Measurements from ENCODE around the gene KDM8. TPM values are rescaled to one million over a fixed set of nuclear protein-coding genes. Genes with fewer than 3 reads are reported as not detected.
A peak's percentile ranks its signal among the peaks of the same experiment; 100 is the strongest.

Gene KDM8
- total RNA-seq, 1 donor from 2014 or later: 3.2 TPM

DNA sequence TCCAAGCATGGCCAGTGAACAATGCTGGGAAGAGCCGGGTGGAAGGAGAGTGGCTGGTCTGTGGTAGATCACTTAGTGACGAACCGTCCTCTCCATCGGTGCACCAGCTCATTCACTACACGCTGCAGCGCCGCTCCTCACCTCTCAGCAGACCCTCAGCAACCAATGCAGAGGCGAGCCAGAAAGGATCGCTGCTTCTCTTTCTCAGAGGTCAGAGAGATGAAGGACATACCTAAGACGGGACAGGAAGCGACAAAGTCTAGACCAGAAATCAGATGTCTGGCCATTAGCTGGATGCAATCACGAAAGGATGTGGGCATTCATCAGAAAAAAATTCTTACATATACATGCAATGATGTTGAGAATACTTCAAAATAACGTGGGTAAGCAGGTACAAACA lies 38.3 kb downstream of the KDM8 start:
- TF ChIP-seq, protein P1, sequence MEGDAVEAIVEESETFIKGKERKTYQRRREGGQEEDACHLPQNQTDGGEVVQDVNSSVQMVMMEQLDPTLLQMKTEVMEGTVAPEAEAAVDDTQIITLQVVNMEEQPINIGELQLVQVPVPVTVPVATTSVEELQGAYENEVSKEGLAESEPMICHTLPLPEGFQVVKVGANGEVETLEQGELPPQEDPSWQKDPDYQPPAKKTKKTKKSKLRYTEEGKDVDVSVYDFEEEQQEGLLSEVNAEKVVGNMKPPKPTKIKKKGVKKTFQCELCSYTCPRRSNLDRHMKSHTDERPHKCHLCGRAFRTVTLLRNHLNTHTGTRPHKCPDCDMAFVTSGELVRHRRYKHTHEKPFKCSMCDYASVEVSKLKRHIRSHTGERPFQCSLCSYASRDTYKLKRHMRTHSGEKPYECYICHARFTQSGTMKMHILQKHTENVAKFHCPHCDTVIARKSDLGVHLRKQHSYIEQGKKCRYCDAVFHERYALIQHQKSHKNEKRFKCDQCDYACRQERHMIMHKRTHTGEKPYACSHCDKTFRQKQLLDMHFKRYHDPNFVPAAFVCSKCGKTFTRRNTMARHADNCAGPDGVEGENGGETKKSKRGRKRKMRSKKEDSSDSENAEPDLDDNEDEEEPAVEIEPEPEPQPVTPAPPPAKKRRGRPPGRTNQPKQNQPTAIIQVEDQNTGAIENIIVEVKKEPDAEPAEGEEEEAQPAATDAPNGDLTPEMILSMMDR (IDR thresholded peaks at IDR 0.05; ENCODE audit: borderline replicate concordance): no peak
- intact Hi-C loops (cut with micrococcal nuclease): no loop called here
- Histone ChIP-seq H3K27ac (replicated peaks) (peak overlapping the region; percentile 77), H3K4me1 (peaks cover 82% of the 10 kb centered on the region), H3K27me3 (ENCODE audit: low read depth) (no peaks in the 10 kb centered on the region), H3K4me3 (no peak overlapping the region), H3K36me3 (no peaks in the 10 kb centered on the region), H3K9me3 (replicated peaks) (no peaks in the 10 kb centered on the region)
- DNase-seq: no peak

DNA sequence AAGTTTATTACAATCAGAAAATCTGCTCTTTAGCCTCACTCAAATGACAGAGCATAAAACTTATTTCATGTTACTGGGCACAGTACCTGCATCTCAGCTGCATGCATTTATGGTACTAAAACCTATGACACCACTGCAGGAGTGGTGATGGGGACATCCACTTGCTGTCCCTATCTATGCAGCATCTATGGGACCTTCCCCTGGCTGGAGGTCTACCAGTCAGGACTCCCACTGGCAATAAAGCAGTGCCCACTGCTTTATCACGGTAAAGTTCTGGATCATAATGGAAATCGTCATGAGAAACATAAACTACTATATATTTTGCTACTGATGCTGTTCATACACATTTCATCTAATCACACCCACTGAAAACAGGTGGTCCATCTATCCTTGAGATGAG lies 39.1 kb downstream of the KDM8 start:
- intact Hi-C loops (cut with micrococcal nuclease): no loop called here
- DNase-seq: no peak
- TF ChIP-seq, protein P1 (IDR thresholded peaks at IDR 0.05; ENCODE audit: borderline replicate concordance): no peak

DNA sequence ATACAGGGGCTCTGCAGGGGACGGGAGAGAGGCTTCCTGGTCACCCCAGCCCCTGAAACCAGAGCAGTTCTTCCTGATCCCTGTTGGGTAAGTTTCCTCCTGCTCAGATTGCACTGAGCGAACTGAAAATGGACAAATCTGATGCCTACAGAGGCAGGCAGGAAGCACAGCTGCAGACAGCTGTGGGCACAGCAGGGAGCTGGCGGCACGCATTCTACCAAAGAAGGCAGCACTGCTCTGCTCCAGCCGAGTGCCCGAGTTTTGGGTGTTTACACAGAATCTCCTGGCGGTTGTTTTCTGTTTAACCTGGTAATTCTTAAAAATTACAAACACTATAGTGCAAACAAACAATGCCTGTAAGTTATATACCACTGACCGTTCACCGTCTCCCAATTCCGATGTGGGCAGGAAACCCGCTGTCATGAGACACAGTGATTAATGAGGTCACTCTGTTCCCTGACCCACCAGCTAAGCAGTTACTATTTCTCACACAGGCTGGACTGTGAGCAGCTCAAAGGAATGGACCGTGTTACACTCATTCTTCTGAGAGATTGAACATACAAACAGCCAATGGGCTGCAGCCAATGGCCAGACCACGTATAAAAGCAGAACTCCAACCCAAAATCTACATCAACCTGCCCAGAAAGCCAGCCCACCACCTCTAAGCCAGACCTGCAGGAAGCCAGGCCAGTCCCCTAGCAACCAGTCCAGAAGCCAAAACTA lies 39.7 kb downstream of the KDM8 start:
- DNase-seq: no peak
- Histone ChIP-seq H3K4me3 (peak overlapping the region; percentile 46), H3K27me3 (ENCODE audit: low read depth) (no peaks in the 10 kb centered on the region), H3K36me3 (no peaks in the 10 kb centered on the region), H3K4me1 (peaks cover 69% of the 10 kb centered on the region), H3K27ac (replicated peaks) (peak overlapping the region; percentile 77), H3K9me3 (replicated peaks) (no peaks in the 10 kb centered on the region)
- TF ChIP-seq, protein P1 (IDR thresholded peaks at IDR 0.05; ENCODE audit: borderline replicate concordance): no peak
- intact Hi-C loops (cut with micrococcal nuclease): no loop called here

More for the DNA sequence above, 39.1 kb downstream of the KDM8 start:
- peak overlapping the region; percentile 77 for H3K27ac ChIP-seq (replicated peaks)
- no peaks in the 10 kb centered on the region for H3K9me3 ChIP-seq (replicated peaks)
- no peaks in the 10 kb centered on the region for H3K36me3 ChIP-seq
- H3K4me3 ChIP-seq: peak overlapping the region; percentile 46
- H3K4me1 ChIP-seq: peaks cover 76% of the 10 kb centered on the region
- no peaks in the 10 kb centered on the region for H3K27me3 ChIP-seq (ENCODE audit: low read depth)

DNA sequence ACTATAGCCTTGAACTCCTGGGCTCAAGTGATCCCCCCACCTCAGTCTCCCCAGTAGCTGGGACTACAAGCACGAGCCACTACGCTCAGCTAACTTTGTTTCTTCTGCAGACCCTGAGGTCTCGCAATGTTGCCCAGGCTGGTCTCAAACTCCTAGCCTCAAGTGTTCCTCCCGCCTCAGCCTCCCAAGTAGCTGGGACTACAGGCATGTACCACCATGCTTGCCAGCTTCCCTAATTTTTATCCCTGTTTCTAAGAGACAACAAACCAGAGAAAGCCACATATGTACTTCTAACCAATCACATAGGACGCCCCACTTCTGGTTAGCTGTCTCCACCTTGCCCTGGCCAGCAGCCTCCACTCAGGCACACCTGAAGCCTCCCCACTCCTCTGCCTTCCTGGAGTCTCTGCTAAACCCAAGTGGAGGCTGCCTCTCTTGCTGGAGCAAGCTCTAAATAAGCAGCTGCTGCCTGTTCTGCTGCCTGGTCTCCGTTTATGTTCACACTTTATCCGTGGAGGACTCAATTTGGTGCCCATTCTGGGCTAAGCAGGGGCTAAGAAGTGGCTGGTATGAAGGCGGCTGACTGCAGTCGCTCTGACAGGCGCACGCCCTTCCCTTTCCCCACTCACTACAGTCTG lies 40.5 kb downstream of the KDM8 start:
- DNase-seq: no peak
- Histone ChIP-seq H3K27me3 (ENCODE audit: low read depth) (no peaks in the 10 kb centered on the region), H3K9me3 (replicated peaks) (no peaks in the 10 kb centered on the region), H3K27ac (replicated peaks) (peak overlapping the region; percentile 77), H3K36me3 (no peaks in the 10 kb centered on the region), H3K4me3 (no peak overlapping the region), H3K4me1 (peaks cover 62% of the 10 kb centered on the region)
- TF ChIP-seq, protein P1 (IDR thresholded peaks at IDR 0.05; ENCODE audit: borderline replicate concordance): no peak
- intact Hi-C loops (cut with micrococcal nuclease): no loop called here

DNA sequence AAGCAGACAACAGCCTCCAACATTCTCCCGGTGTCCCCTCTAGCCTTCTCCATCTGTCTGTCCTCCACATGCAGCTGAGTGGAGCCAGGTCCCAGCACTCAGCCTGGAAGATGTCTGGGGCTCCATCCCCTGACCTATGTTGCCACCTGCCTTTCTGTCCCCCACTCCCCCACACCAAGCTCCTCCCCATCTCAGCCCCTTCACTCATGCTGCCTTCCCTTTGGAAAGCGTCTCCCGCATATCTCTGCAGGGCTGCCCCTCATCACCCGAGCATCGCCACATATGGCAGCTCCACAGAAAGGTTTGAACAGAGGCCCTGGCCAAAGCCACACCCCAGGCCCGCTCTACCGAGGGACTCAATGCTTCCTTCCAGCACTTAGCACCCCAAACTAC lies 41.0 kb downstream of the KDM8 start:
- intact Hi-C loops (cut with micrococcal nuclease): no loop called here
- H3K4me3 ChIP-seq: no peak overlapping the region
- H3K36me3 ChIP-seq: no peaks in the 10 kb centered on the region
- H3K4me1 ChIP-seq: peaks cover 62% of the 10 kb centered on the region
- H3K9me3 ChIP-seq (replicated peaks): no peaks in the 10 kb centered on the region
- DNase-seq: no peak
- peak overlapping the region; percentile 77 for H3K27ac ChIP-seq (replicated peaks)
- TF ChIP-seq, protein P1 (IDR thresholded peaks at IDR 0.05; ENCODE audit: borderline replicate concordance): no peak
- no peaks in the 10 kb centered on the region for H3K27me3 ChIP-seq (ENCODE audit: low read depth)
